Cardiac muscle cell (in vitro differentiated cells and primary cell): ENCODE results near the gene TCFL5. TPM values are rescaled to one million over a fixed set of nuclear protein-coding genes. Genes with fewer than 3 reads are reported as not detected.

Source experiments
- DNase-seq, 2 donors: peaks; one replicate each; pipeline versions ENCODE4 v3.0.0 to v3.0.0-alpha.2; 2010 to 2017; ENCODE audit warnings: low read depth in 1 of 2, low spot score in 1 of 2
- H3K27ac ChIP-seq: fragments of 200-600 bp; sonication (generic); 2 replicates; pipeline ENCODE4 v1.5.1; 2016
- H3K27me3 ChIP-seq: fragments of 200-600 bp; sonication (generic); 2 replicates; pipeline ENCODE4 v1.6.0; 2016; ENCODE audit warnings: control low read depth
- H3K36me3 ChIP-seq: fragments of 200-600 bp; sonication (generic); 2 replicates; pipeline ENCODE4 v1.5.1; 2016; ENCODE audit warnings: control low read depth
- H3K4me1 ChIP-seq: fragments of 200-600 bp; sonication (generic); 2 replicates; pipeline ENCODE4 v1.8.1; 2017; ENCODE audit warnings: low read depth, mild to moderate bottlenecking, mixed run types
- H3K4me3 ChIP-seq: fragments of 200-600 bp; sonication (generic); 2 replicates; pipeline ENCODE4 v1.5.1; 2016; ENCODE audit warnings: mild to moderate bottlenecking
- H3K9me3 ChIP-seq: fragments of 200-600 bp; sonication (generic); 2 replicates; pipeline ENCODE4 v1.5.1; 2017; ENCODE audit warnings: low read depth, mild to moderate bottlenecking, control low read depth
- polyA plus RNA-seq: library from polyadenylated mRNA; unstranded; fragments of >200 nt; fragmentation: Nextera tagmentation; extraction: Ambion mirVana; gene quantifications from 2 replicates; pipeline ENCODE4 v1.2.1, GENCODE V29; 2016
- total RNA-seq: library from RNA; depleted of rRNA; stranded (reverse); fragments of >200 nt; gene quantifications from 2 replicates; pipeline ENCODE4 v1.2.3, GENCODE V29; 2016
- TF ChIP-seq, protein P1 (sequence below): IDR thresholded peaks from 2 replicates; pipeline ENCODE4 v1.5.1; 2012; ENCODE audit warnings: low read depth, mild to moderate bottlenecking, low read length

Gene TCFL5
- total and polyA plus RNA-seq, 2 experiments from 2014 or later = 6.6 to 8.1 TPM

DNA sequence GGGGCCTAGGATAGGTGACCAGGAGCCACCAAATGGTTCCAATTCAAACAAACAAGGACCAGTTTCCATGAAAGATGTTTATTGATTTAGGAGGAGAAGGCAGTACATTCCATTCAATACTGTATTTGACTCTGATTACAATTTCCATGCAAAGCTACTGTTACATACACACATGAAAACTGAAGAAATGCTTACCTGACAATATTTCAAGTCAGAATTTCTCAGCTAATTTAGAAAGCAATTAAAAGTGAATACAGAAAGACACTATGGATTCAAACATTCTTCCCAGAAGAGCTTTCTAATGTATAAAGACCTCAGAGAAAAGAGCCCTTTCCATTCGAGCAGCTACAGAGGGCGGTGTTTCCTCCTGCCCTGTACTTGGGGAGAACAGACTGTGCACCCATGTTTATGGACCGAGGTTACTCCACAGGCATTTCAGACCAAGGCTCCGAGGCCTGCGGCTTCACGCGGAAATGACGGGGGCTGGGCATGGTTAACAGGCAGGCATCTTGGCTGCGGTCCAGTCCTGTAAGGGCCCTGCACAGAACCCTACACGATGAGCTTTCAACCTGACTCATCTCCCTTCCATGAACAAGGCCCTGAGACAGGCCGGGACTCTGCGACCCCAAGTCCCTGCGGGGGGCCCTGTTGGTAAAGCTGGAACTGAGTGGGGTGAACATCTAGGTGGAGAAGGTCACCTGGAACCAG, 25.7 kb upstream of the TCFL5 start:
- H3K9me3 ChIP-seq = no peaks in the 10 kb centered on the region
- no peaks in the 10 kb centered on the region for H3K4me1 ChIP-seq
- peaks cover 40% of the 10 kb centered on the region for H3K36me3 ChIP-seq
- TF ChIP-seq, protein P1, sequence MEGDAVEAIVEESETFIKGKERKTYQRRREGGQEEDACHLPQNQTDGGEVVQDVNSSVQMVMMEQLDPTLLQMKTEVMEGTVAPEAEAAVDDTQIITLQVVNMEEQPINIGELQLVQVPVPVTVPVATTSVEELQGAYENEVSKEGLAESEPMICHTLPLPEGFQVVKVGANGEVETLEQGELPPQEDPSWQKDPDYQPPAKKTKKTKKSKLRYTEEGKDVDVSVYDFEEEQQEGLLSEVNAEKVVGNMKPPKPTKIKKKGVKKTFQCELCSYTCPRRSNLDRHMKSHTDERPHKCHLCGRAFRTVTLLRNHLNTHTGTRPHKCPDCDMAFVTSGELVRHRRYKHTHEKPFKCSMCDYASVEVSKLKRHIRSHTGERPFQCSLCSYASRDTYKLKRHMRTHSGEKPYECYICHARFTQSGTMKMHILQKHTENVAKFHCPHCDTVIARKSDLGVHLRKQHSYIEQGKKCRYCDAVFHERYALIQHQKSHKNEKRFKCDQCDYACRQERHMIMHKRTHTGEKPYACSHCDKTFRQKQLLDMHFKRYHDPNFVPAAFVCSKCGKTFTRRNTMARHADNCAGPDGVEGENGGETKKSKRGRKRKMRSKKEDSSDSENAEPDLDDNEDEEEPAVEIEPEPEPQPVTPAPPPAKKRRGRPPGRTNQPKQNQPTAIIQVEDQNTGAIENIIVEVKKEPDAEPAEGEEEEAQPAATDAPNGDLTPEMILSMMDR = peak; percentile 8
- H3K27me3 ChIP-seq = no peaks in the 10 kb centered on the region
- H3K27ac ChIP-seq = peak overlapping the region; percentile 63
- peak; percentile 46 to 93 for DNase-seq
- no peak overlapping the region for H3K4me3 ChIP-seq

DNA sequence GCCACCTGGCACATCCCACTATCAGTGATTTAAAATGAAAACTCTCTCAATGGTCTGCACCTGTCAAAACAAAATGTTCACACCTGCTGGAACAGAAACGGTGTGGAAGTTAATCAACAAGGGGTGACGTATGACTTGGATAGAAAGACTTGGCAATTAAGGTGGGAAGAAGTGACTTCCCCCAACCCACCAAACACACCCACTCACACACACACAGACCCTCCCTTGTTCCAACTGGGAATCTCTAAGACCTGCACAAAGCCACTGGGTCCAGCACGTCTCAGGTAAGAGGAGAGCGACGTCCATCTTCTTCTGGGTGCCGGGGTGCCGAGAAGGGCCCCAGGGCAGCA, 25.1 kb upstream of the TCFL5 start:
- Histone ChIP-seq H3K36me3 (peaks cover 37% of the 10 kb centered on the region), H3K27ac (no peak overlapping the region), H3K4me1 (no peaks in the 10 kb centered on the region), H3K4me3 (no peak overlapping the region), H3K27me3 (no peaks in the 10 kb centered on the region), H3K9me3 (no peaks in the 10 kb centered on the region)
- TF ChIP-seq, protein P1 = no peak
- DNase-seq = no peak

DNA sequence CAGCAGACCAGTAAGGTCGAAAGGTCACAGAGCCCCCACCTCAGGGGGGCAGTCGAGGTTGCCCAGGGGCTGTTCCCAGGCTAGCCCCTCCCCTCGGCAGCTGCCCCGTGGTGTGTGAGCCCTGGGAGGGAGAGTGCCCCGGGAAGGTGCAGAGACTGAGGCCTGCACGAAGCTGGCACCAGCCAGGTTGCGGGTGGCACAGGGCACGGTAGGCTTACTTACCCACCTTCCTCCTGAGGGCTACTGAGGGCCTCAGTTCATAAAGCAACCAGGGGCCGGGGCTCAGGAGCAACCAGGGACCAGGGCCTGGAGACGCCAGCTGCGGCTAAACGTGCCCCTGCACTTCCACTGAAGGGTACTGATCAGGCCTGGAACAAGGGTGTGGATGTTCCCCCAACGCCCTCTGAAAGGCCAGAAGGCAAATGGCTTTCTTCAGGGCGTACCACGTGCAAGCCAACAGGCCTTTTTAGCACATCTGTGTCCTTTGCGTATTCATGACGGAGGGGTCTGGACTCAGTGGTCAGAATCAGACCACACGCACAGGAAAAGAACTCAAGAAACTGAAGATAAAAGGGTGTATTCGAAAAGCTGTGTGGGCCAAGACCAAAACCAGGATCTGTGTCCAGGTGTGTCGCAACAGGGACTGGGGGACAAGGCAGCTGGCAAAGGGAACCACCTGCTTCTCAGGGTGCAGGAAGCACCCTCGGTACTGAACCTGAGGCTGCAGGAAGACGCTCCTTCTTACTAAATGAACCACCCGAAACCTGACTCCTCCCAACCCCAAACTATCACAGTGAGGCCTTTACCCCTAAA, 24.5 kb upstream of the TCFL5 start:
- Histone ChIP-seq H3K36me3 (peaks cover 33% of the 10 kb centered on the region), H3K27me3 (no peaks in the 10 kb centered on the region), H3K9me3 (no peaks in the 10 kb centered on the region), H3K4me1 (no peaks in the 10 kb centered on the region), H3K4me3 (no peak overlapping the region), H3K27ac (no peak overlapping the region)
- TF ChIP-seq, protein P1 = no peak
- no peak for DNase-seq

DNA sequence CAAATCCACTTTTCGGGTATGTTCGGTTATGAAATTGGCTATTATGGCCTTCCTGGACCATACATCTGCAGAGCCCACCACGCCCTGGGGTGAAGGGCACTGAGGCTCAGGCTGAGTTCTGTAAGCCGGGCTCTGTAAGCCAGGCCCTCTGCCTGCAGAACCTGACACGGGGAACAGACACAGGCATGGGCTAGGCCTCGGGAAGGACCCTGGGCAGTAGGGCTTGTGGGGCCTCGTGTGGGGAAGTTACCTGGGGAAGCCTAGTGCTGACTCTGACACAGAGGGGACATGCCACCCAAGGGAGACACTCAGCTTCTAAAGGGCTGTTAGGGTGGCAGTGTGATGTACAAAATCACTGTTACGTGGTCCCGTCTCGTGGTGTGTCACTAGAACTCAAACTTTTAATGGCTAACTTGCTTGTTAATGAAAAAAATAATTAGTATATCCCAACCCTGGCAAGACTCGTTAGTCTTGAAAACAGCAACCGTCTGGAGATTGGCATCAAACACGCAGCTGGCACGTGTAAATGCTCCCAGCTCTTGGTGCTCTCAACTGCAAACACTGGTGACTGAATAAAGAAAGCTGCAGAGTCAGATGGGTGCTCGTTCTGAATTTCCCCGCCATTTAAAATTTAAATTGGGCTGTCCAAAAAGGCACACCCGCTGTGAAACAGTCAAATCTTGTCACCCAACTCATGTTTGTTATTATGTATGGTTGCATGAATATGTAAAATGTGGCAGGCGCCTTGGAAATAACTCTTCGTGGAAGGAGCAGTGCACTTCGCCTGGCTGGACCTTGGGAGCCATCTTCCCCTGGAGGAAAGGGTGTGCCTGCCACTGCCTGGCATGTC, 23.6 kb upstream of the TCFL5 start:
- H3K9me3 ChIP-seq = no peaks in the 10 kb centered on the region
- TF ChIP-seq, protein P1 = no peak
- H3K27ac ChIP-seq = no peak overlapping the region
- no peak overlapping the region for H3K4me3 ChIP-seq
- peaks cover 25% of the 10 kb centered on the region for H3K36me3 ChIP-seq
- H3K4me1 ChIP-seq = no peaks in the 10 kb centered on the region
- H3K27me3 ChIP-seq = no peaks in the 10 kb centered on the region
- DNase-seq = no peak

DNA sequence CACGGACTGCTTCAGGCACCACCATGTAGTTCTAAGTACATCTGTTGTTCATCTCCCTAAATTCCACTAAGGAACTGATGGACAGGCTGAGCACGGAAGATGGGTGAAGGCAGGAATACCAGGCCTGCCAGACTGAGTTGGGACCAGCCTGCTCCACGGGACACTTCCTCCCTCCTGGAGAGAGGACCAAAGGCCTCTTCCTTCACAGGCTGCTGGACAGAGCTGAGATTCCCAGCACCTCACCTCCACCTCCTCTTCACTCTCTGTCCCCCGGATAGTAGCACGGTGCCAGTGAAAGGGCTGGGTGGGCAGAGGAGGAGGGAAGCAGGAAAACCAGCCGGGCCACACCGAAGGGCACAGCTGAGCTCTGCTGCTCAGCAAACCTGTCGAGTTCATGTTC, 22.9 kb upstream of the TCFL5 start:
- H3K4me1 ChIP-seq = no peaks in the 10 kb centered on the region
- no peak overlapping the region for H3K27ac ChIP-seq
- H3K4me3 ChIP-seq = no peak overlapping the region
- no peak for DNase-seq
- no peaks in the 10 kb centered on the region for H3K9me3 ChIP-seq
- peaks cover 17% of the 10 kb centered on the region for H3K36me3 ChIP-seq
- TF ChIP-seq, protein P1 = no peak
- no peaks in the 10 kb centered on the region for H3K27me3 ChIP-seq
